Stimulated activated CD4-positive, alpha-beta T cell treated with anti-CD3 and anti-CD28 coated beads, Interleukin-2, amount 100 ng/mL, for 48 hours (primary cell): ENCODE measurements around the gene ARSA.

Experiments used
- DNase-seq, 2 donors: peaks; one replicate each; pipeline ENCODE4 v3.0.0-alpha.2; 2020

The ARSA gene

DNA sequence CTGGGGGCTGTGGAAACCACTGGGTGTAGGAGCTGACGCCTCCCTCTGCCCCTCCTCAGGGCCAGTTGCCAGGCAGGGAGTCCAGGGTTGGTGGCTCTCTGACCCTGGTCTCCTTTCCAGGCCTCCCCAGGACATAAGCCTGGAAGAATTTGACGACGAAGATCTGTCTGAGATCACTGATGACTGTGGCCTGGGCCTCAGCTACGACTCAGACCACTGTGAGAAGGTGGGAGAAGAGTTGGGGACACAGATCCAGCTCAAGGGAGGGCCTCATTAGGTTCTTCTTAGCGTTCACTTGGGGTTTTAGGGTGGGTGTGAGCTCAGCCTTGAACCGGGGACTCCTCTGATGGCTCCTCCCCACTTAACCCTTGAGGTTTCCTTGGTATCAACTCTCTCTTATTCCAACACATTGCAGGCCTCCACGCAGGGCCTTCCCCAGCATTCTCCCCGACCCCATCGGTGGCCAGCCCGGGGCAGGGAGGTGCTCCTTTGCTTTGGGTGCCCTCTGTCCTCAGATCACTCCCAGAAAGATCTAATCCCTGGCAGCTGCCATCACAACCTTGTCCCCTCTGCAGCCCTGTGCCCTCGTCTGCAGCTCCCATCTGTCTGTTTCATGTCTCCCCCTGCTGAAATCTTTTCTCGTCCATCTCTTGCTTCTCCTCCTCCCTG is 26.1 kb downstream of the ARSA start:
- DNase-seq, result no peak

DNA sequence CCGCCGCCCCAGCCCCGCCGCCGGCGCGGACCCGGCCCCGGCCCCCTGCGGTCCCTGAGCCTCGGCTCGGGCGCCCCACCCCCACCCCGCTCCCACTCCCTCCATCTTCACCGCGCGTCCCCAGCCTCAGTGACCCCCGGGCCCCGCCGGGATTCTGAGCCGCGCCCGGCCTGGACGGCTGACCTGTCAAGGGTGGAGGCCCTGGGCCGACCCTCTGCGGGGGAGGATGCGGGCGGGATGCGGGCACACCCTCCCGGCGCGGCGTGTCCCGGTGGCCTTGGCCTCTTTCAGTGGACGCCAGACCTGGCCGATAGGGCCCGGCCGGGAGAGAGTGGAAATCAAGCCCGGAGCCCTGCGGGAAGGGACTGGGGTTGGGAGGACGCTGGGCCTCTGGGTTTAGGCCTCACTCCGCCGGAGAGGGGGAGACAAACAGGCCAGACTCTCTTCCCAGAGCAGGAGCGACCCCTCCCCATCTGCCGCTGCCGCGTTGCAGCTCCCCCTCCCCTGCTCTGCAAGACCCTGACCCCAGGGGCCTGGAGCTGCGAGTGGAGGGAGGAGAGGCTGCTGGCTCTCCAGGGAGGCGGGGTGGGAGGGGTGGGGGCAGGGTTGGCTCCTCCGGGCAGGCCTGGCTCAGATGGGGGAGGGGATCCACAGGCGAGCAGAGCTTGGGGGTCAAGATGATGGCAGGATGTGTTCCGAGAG is 26.8 kb downstream of the ARSA start:
- DNase-seq, result no peak

GRCh38 chr22:50600538-50600937 is 27.4 kb downstream of the ARSA start, which contains the start of gene MAPK8IP2:
Gene MAPK8IP2 (plus strand): TSS chr22:50600793. CDS start chr22:50600819, 26 bp downstream.
- DNase-seq, result no peak

DNA sequence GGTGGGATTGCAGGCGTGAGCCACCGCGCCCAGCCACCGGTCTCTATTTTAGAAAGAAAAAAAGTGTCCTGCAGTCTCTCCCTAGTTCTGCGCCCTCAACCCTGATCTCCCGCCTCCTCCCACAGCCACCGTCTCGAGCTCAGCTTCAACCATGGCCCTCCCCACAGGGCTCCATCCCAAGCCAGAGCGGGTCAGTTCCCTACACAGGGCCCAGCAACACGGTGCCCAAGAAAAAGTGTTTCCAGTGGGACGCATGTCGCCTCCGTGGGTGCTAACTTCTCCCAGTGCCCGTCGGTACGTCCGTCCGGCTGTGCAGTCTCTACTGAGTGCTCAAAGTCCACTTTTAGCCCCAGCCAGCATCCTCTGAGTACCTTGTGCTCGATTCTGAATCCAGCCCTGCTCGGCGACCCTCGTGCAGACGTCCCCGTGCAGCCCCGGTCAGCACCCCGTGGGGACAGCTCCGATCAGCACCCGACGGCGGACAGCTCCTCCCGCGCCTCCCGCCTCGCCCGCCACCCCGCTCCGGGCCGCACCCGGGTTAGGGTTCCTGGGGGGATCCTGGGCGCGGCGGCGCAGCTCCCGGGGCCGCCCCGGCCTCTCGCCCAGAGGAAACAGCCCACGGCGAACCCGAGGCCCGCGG is 28.0 kb downstream of the ARSA start:
- DNase-seq, result peak; percentile 48 to 62

GRCh38 chr22:50597097-50597496 is 30.9 kb downstream of the ARSA start:
- no peak for DNase-seq

- no peak for DNase-seq
Measured at GRCh38 chr22:50595189-50595588, 32.8 kb downstream of the ARSA start.

DNA sequence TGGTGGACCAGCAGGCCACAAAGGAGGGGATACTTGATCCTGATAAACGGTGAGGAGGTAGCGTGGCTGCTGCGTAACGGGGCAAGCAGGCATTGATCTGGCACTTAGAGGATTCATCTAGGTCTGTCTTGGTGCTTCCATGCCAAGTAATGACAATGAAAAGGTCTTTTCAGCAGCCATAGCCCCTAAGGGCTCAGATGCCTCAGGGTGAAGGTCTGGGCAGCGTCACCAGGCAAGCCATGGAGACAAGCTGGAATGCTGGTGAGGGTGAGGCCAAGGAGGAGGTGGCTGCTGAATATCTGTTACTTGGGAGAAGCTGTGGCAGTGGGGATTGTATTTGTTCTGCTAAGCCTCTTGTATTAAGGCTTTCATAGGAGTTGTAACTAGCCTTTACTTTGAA is 40.5 kb downstream of the ARSA start:
- DNase-seq, result no peak

DNA sequence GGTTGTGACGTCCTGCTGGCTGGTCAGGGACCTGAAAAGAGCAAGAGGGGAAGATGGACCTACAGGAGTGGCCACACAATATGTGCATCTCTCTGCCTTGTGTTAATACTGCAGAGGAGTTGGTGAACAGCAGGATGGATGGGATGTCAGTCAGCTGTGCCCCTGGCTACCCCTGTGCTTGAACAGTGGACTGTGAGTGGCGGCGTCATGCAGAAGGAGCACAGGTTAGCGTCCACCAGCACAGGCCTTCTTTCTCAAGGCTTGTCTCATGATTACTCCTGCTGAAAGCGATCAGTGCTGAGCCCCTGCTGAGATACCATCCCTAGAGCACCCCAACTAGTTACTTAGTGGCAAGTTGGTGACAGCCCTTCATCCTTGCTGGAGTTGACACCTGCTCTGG is 41.5 kb downstream of the ARSA start:
- no peak for DNase-seq

DNA sequence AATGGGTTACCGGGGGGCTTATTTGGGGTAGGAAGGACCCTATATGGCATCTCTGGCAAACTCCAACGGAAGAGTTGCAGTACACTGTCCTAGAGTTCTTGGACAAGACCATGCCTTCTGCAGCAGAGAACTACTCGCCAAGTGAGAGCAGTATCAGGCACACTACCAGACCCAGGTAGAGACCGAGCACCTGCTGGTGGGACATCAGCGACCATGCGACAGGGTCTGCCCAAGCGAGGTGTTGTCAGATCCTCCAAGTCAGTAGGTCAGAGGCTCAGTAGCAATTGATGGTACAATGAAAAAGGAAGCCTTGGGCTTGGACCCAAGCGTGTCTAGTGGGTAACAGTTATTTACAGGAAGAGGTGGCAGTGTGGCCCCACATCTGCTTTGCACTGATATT is 42.2 kb downstream of the ARSA start:
- no peak for DNase-seq

- no peak for DNase-seq
Measured at GRCh38 chr22:50585238-50585637, 42.7 kb downstream of the ARSA start.

- no peak for DNase-seq
Measured at GRCh38 chr22:50584106-50585096, 43.6 kb downstream of the ARSA start.

GRCh38 chr22:50583294-50583861 is 44.6 kb downstream of the ARSA start:
- DNase-seq, result no peak

DNA sequence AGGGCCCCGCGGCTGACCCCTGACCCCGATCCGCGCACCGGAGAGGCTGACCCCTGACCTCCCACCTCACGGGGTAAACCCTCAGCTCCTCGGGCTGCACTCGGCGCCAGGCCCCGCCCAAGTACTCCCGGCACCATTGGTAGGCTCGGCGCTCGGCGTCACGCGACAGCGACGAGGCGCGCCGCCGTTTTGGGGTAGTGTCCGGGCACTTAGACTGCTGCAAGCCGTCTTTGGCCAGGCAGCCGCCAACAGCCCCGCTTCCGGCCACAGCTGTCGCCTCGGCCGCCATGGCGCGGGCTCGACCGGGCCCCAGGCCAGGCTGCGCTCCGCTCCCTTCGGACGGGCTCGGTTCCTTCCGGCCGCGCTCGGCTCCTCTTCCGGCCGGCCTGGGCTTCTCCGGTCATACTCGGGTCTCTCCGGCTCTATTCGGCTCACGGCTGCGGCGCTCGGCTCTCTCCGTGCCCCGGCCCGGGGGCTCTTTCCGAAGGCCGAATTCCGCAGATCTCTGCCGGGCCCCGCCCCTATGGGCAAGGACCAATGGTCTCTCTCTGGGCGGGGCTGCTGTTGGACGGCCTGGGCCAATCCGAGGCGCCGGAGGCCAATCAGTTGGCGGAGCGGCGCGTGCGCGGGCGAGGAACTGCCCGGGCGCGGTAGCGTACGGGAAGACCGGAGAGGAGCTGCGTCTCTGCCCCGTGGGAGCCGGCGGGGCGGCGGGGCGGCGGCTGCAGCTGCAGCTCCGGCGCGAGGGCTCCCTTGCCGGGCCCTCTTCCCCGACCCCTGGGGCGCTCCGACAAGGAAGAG is 45.3 kb downstream of the ARSA start, which contains the start of gene CHKB:
TSS of gene CHKB (minus strand) at position 357 of the 801 bp plus-strand sequence. CDS start at position 289, 68 bp downstream.
- DNase-seq, result peak; percentile 96 to 97

GRCh38 chr22:50581950-50582492 is 45.9 kb downstream of the ARSA start:
- peak; percentile 19 to 26 for DNase-seq

GRCh38 chr22:50581031-50581949 is 46.7 kb downstream of the ARSA start:
- no peak for DNase-seq

GRCh38 chr22:50579752-50580151 is 48.2 kb downstream of the ARSA start:
- DNase-seq, result no peak

DNA sequence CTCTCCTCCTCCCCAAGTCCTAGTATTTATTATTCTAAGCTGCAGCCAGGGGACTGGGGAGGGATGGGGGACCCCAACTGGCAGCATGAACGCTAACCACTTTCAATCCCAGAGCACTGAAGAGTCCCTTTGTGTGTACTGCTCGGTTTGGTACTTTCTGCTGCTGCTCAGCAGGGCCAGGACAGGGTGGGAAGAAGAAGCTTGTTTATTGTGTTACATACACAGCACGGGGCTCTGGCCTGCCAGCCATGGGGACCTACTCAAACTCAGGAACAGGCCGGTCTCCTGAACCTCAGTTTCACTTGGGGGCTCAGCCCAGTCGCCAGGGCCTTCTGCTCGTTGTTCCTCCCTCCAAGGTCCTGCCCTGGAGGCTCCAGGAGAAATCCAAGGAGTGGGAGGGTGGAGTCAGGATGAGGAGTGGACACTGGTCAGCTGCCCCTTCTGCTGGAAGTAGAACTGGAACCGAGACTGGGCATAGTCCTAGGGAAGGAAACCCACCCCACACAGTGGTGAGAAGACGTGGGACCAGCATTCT is 49.1 kb downstream of the ARSA start:
- no peak for DNase-seq

DNA sequence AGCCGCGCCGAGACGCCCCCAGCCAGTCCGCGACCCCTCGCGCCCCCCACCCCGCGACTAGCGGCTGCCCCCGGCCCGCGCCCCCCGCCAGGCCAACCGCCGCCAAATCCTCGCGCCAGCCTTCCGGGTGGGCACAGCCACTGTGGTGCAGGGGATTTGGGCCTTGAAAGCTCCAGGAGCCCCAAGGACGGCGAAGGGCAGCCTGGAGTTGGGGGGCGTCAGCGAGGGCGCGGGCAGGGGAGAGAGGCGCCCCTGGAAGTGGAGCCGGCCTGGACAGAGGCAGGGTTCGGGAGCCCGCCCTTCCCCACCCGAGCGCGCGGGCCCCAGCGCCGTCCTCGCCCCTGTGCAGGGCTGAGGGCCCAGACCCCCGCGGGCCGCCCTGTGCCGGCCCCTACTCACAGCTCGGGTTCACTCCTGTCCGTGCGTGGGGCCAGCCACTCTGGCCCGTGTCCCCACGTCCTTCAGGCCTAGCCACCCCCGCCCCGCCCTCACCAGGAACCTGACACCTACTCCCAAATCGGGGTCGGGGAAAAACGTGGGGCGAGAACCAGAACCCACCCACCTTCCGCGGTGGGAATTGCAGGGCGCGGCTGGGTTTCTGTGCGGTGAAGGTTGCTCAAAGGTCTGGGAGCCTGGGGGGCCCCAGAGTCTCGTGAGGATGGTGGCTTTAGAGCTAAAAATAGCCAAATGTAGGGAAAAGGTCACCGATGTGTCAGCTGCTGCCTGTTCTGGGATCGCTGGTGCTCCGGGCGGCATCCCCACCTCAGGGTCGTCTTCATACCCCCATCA is 49.8 kb downstream of the ARSA start, which contains the start of gene CPT1B:
TSS of gene CPT1B (minus strand) at position 441 of the 789 bp plus-strand sequence. CDS start 512 bp downstream, outside the sequence.
- DNase-seq, result no peak

GRCh38 chr22:50577697-50577986 is 50.3 kb downstream of the ARSA start:
- DNase-seq, result no peak
